B cell (primary cell): Measurements from ENCODE around the gene GTF3C5. TPM values are rescaled to one million over a fixed set of nuclear protein-coding genes. Genes with fewer than 3 reads are reported as not detected.

ENCODE experiments used
- ATAC-seq: fragments of 200-7000 bp; cut with Tn5 transposase; one replicate; pipeline ENCODE4 v1.10.0; 2021; ENCODE audit warnings: low read depth, mild to moderate bottlenecking, moderate number of reproducible peaks, moderate library complexity
- CTCF ChIA-PET: fragments of 350-600 bp; sonication (Branson Sonifier 250); formaldehyde crosslinking; loops from one replicate; lab custom pipeline; 2021; ENCODE audit warnings: antibody characterized with exemption, inconsistent platforms; lab: Charles Lee
- POLR2A ChIA-PET: fragments of 350-600 bp; sonication (Branson Sonifier 250); formaldehyde crosslinking; loops from one replicate; lab custom pipeline; 2021; ENCODE audit warnings: antibody characterized with exemption; lab: Charles Lee
- DNase-seq: peaks from one replicate; pipeline ENCODE4 v3.0.0; 2013
- H2AFZ ChIP-seq: 2 replicates; pipeline ENCODE4 v1.6.1; 2012; ENCODE audit warnings: mild to moderate bottlenecking, low read depth, low read length; ENCODE audit not compliant: insufficient read depth, poor library complexity, severe bottlenecking
- H3K27ac ChIP-seq, 2 donors: 1 replicate in 1 of 2; 2 replicates in 1 of 2; pipeline ENCODE4 v1.5.1; 2012 to 2013; ENCODE audit warnings: low read length in 2 of 2, mild to moderate bottlenecking in 2 of 2, moderate library complexity in 1 of 2
- H3K27me3 ChIP-seq, 4 experiments: fragments of 200-600 bp in 1 of 4; sonication (generic) in 1 of 4; replicated peaks in 1 of 4; 1 replicate in 2 of 4; 2 replicates in 2 of 4; pipeline versions ENCODE4 v1.6.1 to v1.7.0; 2013 to 2016; ENCODE audit warnings: low read length in 3 of 4, mild to moderate bottlenecking in 2 of 4, mixed read lengths in 1 of 4, moderate library complexity in 1 of 4; ENCODE audit not compliant: insufficient read depth in 4 of 4, control insufficient read depth in 3 of 4; ENCODE audit errors: control extremely low read depth in 1 of 4
- H3K36me3 ChIP-seq, 2 experiments: replicated peaks in 1 of 2; 1 replicate in 1 of 2; 2 replicates in 1 of 2; pipeline versions ENCODE4 v1.6.1 to v1.7.1; 2013; ENCODE audit warnings: low read length in 1 of 2; ENCODE audit not compliant: insufficient read depth in 2 of 2, control insufficient read depth in 1 of 2; ENCODE audit errors: control extremely low read depth in 1 of 2, extremely low read depth in 1 of 2
- H3K4me1 ChIP-seq, 2 donors: fragments of 200-600 bp in 1 of 2; sonication (generic) in 1 of 2; 1 replicate in 1 of 2; 2 replicates in 1 of 2; pipeline versions ENCODE4 v1.5.1 to v1.6.1; 2013 to 2017; ENCODE audit warnings: low read length in 2 of 2; ENCODE audit not compliant: control insufficient read depth in 2 of 2, insufficient read depth in 2 of 2
- H3K4me2 ChIP-seq: replicated peaks from 2 replicates; pipeline ENCODE3; 2012; ENCODE audit warnings: mild to moderate bottlenecking, low read depth, low read length; ENCODE audit not compliant: poor library complexity, severe bottlenecking
- H3K4me3 ChIP-seq, 5 experiments: fragments of 200-600 bp in 1 of 5; sonication (generic) in 1 of 5; 1 replicate in 3 of 5; 2 replicates in 2 of 5; pipeline versions ENCODE4 v1.5.1 to v1.7.0; 2011 to 2016; ENCODE audit warnings: low read length in 4 of 5, mild to moderate bottlenecking in 4 of 5, low read depth in 2 of 5, control low read depth in 1 of 5, moderate library complexity in 1 of 5; ENCODE audit not compliant: insufficient read depth in 1 of 5; ENCODE audit errors: control extremely low read depth in 1 of 5, extremely low read depth in 1 of 5
- H3K79me2 ChIP-seq: fragments of 200-600 bp; sonication (generic); one replicate; pipeline ENCODE4 v1.6.0; 2016; ENCODE audit warnings: low read length; ENCODE audit not compliant: control insufficient read depth, insufficient read depth
- H3K9ac ChIP-seq: fragments of 200-600 bp; sonication (generic); 2 replicates; pipeline ENCODE4 v1.6.1; 2017; ENCODE audit warnings: mild to moderate bottlenecking, low read length, moderate library complexity
- H3K9me3 ChIP-seq, 3 donors: one replicate each; pipeline versions ENCODE4 v1.6.1 to v1.7.1; 2013; ENCODE audit warnings: low read length in 2 of 3; ENCODE audit not compliant: control insufficient read depth in 2 of 3, insufficient read depth in 1 of 3; ENCODE audit errors: control extremely low read depth in 1 of 3
- H4K20me1 ChIP-seq: 2 replicates; pipeline ENCODE4 v1.6.0; 2012; ENCODE audit warnings: mild to moderate bottlenecking, low read length; ENCODE audit not compliant: insufficient read depth, control insufficient read depth, poor library complexity, severe bottlenecking
- H3K27ac Mint-ChIP-seq: one replicate; pipeline ENCODE4 v1.8.0; 2021; ENCODE audit warnings: mixed read lengths
- H3K27me3 Mint-ChIP-seq: one replicate; pipeline ENCODE4 v1.8.0; 2021; ENCODE audit warnings: mixed read lengths
- H3K4me1 Mint-ChIP-seq: one replicate; pipeline ENCODE4 v1.8.0; 2021; ENCODE audit warnings: mixed read lengths
- H3K4me3 Mint-ChIP-seq: one replicate; pipeline ENCODE4 v1.8.0; 2021; ENCODE audit warnings: mixed read lengths
- H3K9me3 Mint-ChIP-seq: one replicate; pipeline ENCODE4 v1.8.0; 2022; ENCODE audit warnings: mixed read lengths; ENCODE audit not compliant: insufficient read depth
- CTCF ChIP-seq: fragments of 200-600 bp; IDR thresholded peaks from one replicate; pipeline ENCODE4 v1.8.0; 2022; ENCODE audit warnings: antibody characterized with exemption, mild to moderate bottlenecking
- WGBS: methylation state at CpG from one replicate; pipeline ENCODE4 v1.1.5; 2013; ENCODE audit warnings: missing lambda C conversion rate; ENCODE audit not compliant: insufficient coverage; 5-methylcytosine and 5-hydroxymethylcytosine counted together
- intact Hi-C: fragments of 100-400 bp; cut with micrococcal nuclease; formaldehyde crosslinking; loops from one replicate; pipeline ENCODE4 v1.10.0; 2022
- polyA plus RNA-seq: library from polyadenylated mRNA; depleted of rRNA; stranded (reverse); fragments of >200 nt; gene quantifications from 2 replicates; pipeline ENCODE4 v1.2.3, GENCODE V29; 2012
- total RNA-seq, 2 donors: library from RNA; stranded (reverse); fragments of 120-200 nt in 1 of 2; gene quantifications; 1 replicate in 1 of 2; 2 replicates in 1 of 2; pipeline versions ENCODE4 v1.2.3 to v1.2.4, GENCODE V29; 2013 to 2022

The GTF3C5 gene
- total and polyA plus RNA-seq, 2 donors (not counting 1 experiment from before 2014, with no cell fraction given), result 80.5 to 91.2 TPM

DNA sequence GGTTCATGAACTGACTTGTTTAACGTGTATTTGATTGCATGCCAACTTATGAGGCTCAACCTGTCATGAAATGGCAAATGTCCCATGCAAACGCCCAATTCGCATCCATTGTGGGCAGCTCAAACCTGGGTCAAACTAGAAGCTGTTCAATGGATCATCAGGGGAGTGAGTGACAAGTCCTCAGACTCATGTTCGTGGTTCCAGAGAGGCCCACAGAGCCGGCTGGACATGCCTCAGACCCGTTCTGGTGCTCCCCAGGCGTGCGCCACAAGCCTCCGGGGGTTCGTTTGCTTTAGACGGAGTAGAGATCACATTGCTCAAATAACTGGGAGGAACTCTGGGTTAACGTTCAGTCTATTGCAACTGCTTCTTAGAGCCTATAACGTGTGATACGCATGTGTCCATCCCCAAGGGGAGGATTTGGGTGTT is 37.3 kb upstream of the GTF3C5 start:
- H3K4me2 ChIP-seq, result no peak overlapping the region
- ChIA-PET CTCF (interaction anchor here (1.0 to 2.5 kb wide), 2 partner anchors 15 to 28 kb away, joined by 3 to 6 read pairs; partner anchors contain the start of gene GFI1B), POLR2A (no interaction called here)
- TF ChIP-seq CTCF, result no peak
- peaks cover 4 to 10% of the 10 kb centered on the region in 2 donors for H3K4me1 ChIP-seq
- H3K9me3 ChIP-seq, result no peaks in the 10 kb centered on the region
- ATAC-seq (no peak), DNase-seq (no peak)
- 53% methylated on average over 14 of the region's 14 CpGs for WGBS
- H3K9ac ChIP-seq, result no peak overlapping the region
- Mint-ChIP-seq H3K27me3 (peaks cover 38% of the 10 kb centered on the region), H3K4me3 (no peak overlapping the region), H3K27ac (no peak overlapping the region), H3K4me1 (peaks cover 13% of the 10 kb centered on the region), H3K9me3 (no peaks in the 10 kb centered on the region)
- peaks cover 0 to 41% (median 5%) of the 10 kb centered on the region in 4 experiments for H3K27me3 ChIP-seq
- no peak overlapping the region for H3K4me3 ChIP-seq
- no peaks in the 10 kb centered on the region for H4K20me1 ChIP-seq
- no peak overlapping the region for H3K27ac ChIP-seq
- no peaks in the 10 kb centered on the region for H3K79me2 ChIP-seq
- H2AFZ ChIP-seq, result no peak overlapping the region
- intact Hi-C loops, result no loop called here
- no peaks in the 10 kb centered on the region for H3K36me3 ChIP-seq

DNA sequence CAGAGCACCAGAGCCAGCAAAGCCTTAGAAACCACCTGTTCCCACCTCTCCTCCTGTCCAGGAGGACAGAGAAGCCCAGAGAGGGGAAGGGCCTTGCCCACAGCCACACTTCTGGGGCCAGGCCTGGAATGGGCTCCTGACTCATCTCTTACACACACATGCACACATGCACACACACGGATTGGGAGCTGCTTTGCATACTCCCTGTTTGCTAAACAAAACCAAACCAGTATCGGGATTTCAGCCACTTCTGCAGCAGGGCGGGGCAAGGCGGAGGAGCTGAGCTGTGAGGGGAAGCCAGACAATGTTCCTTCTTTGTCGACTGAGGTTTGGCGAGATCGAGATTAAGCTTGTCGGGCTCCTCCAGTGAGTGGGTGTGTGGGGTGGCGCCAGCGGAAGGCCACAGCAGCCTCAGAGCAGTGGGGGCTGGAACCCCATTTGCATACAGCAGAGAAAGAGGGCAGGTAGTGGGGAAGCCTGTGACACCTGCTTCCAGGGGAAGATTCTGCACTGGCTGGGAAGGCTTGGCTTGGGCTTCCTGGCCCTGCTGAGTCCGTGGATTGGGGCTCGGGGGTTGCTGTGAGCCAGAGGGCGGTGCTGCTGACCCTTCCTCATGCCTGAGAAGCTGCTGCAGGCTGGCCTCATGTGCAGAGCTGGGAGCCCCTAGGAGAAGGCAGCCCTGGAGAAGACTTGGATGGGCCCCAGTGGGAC is 36.2 kb upstream of the GTF3C5 start:
- H4K20me1 ChIP-seq, result no peaks in the 10 kb centered on the region
- H3K4me2 ChIP-seq, result peak overlapping the region; percentile 47
- H3K36me3 ChIP-seq, result no peaks in the 10 kb centered on the region
- no peak overlapping the region for H2AFZ ChIP-seq
- ChIA-PET POLR2A (no interaction called here), CTCF (interaction anchor here (2.5 kb wide), 1 partner anchor 16 kb away, joined by 6 read pairs; the partner anchor contains the start of gene GFI1B)
- peak; percentile 14 for ATAC-seq
- TF ChIP-seq CTCF, result no peak
- no peaks in the 10 kb centered on the region for H3K79me2 ChIP-seq
- Mint-ChIP-seq H3K27me3 (peaks cover 39% of the 10 kb centered on the region), H3K4me3 (peak overlapping the region; percentile 11), H3K9me3 (no peaks in the 10 kb centered on the region), H3K27ac (no peak overlapping the region), H3K4me1 (peaks cover 13% of the 10 kb centered on the region)
- no peak for DNase-seq
- peaks cover 4 to 10% of the 10 kb centered on the region in 2 donors for H3K4me1 ChIP-seq
- no peaks in the 10 kb centered on the region for H3K9me3 ChIP-seq
- intact Hi-C loops, result no loop called here
- H3K27ac ChIP-seq, result no peak overlapping the region
- no peak overlapping the region for H3K9ac ChIP-seq
- 13% methylated on average over 13 of the region's 13 CpGs for WGBS
- peaks cover 0 to 41% (median 6%) of the 10 kb centered on the region in 4 experiments for H3K27me3 ChIP-seq
- H3K4me3 ChIP-seq, result no peak overlapping the region
